Upper lobe of right lung (tissue), 1 donor: ENCODE data around the gene SNRNP70. TPM values are rescaled to one million over a fixed set of nuclear protein-coding genes. Genes with fewer than 3 reads are reported as not detected.

Source experiments
- ATAC-seq: fragments of 200-7000 bp; cut with Tn5 transposase; one replicate; pipeline ENCODE4 v1.9.1; 2020; ENCODE audit warnings: mild to moderate bottlenecking, moderate library complexity
- DNase-seq: peaks from one replicate; pipeline ENCODE4 v3.0.0-alpha.2; 2020
- H3K27ac ChIP-seq: fragments of 200-600 bp; one replicate; pipeline ENCODE4 v1.8.0; 2022
- H3K27me3 ChIP-seq: fragments of 200-600 bp; one replicate; pipeline ENCODE4 v1.8.0; 2022; ENCODE audit warnings: mild to moderate bottlenecking
- H3K36me3 ChIP-seq: fragments of 200-600 bp; one replicate; pipeline ENCODE4 v1.8.0; 2022
- H3K4me1 ChIP-seq: fragments of 200-600 bp; one replicate; pipeline ENCODE4 v1.8.0; 2022
- H3K4me3 ChIP-seq: fragments of 200-600 bp; one replicate; pipeline ENCODE4 v1.8.0; 2022; ENCODE audit warnings: mild to moderate bottlenecking
- H3K9me3 ChIP-seq: fragments of 200-600 bp; one replicate; pipeline ENCODE4 v1.8.0; 2022
- intact Hi-C: fragments of 100-400 bp; cut with DNase I; formaldehyde crosslinking; loops from one replicate; pipeline ENCODE4 v1.11.0; 2022
- total RNA-seq: library from RNA; stranded (reverse); fragmentation: NEBNext Ultra II Directional; extraction: Animal tissue kit (Norgen Biotek cat#: 25700); gene quantifications from one replicate; pipeline ENCODE4 v1.2.1, GENCODE V29; 2021
- TF ChIP-seq, protein P1 (sequence below): fragments of 200-600 bp; IDR thresholded peaks from one replicate; pipeline ENCODE4 v1.8.0; 2022; ENCODE audit warnings: antibody characterized with exemption
- donor health status: DM: no; HTN: yes; CAD: no; lungs with severe emphysema.

SNRNP70 gene
- total RNA-seq, 1 donor from 2014 or later = 179 TPM

DNA sequence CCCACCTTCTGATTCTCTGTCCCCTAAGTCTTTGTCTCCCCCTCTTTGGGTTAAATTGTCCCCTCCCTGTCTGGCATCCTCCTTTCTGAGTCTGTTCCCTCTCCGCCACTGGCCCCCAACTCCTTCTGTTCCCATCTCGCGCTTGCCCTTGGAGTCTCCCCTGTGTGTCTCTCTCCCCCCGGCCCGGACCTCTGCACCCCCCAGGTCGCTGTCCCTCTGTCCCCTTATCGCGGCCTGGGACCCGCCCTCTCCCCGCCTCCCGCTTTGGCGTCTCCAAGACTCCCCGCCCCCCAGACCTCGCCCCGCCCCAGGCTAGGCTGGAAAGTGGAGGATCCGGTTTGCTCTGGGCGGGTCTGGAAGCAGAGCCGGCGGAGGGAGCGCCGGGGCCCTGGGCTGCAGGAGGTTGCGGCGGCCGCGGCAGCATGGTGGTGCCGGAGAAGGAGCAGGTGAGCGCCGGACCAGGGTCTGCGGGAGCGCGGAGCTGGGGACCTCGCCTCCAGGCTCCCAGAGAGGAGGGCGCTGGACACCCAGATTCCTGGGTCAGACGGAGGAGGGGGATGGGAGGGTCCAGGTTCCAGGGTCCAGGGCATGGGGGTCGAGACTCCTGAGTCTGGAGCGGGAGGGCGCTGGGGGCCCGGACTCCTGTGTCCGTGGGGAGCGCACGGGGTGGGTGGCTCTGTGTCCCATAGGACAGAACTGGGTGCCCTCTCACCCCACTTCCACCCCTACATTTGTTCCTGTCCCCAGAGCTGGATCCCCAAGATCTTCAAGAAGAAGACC, 72.4 kb downstream of the SNRNP70 start, which contains the start of gene TRPM4:
Gene TRPM4, plus strand, starts transcription at position 348 of the 780 bp plus-strand sequence. Its CDS starts 75 bp downstream, at position 423.
- TF ChIP-seq, protein P1, sequence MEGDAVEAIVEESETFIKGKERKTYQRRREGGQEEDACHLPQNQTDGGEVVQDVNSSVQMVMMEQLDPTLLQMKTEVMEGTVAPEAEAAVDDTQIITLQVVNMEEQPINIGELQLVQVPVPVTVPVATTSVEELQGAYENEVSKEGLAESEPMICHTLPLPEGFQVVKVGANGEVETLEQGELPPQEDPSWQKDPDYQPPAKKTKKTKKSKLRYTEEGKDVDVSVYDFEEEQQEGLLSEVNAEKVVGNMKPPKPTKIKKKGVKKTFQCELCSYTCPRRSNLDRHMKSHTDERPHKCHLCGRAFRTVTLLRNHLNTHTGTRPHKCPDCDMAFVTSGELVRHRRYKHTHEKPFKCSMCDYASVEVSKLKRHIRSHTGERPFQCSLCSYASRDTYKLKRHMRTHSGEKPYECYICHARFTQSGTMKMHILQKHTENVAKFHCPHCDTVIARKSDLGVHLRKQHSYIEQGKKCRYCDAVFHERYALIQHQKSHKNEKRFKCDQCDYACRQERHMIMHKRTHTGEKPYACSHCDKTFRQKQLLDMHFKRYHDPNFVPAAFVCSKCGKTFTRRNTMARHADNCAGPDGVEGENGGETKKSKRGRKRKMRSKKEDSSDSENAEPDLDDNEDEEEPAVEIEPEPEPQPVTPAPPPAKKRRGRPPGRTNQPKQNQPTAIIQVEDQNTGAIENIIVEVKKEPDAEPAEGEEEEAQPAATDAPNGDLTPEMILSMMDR = no peak
- intact Hi-C loops = no loop called here
- Histone ChIP-seq H3K4me1 (no peaks in the 10 kb centered on the region), H3K27ac (peak within 1 kb of the TSS; percentile 83), H3K4me3 (peak within 1 kb of the TSS; percentile 92), H3K27me3 (no peaks in the 10 kb centered on the region), H3K36me3 (no peaks in the 10 kb centered on the region), H3K9me3 (no peaks in the 10 kb centered on the region)
- DNase-seq = peak; percentile 96
- ATAC-seq = peak; percentile 96

Other genes starting within 250 kb of the SNRNP70 start
- gene HSD17B14, start 249.0 kb upstream of the SNRNP70 start, total RNA-seq = 23.5 TPM
- gene PLEKHA4, start 216.8 kb upstream of the SNRNP70 start, total RNA-seq = 16.0 TPM
- gene PPP1R15A, start 213.0 kb upstream of the SNRNP70 start, total RNA-seq = 80.9 TPM
- gene TULP2, start 186.7 kb upstream of the SNRNP70 start, total RNA-seq = not detected
- gene NUCB1, start 185.1 kb upstream of the SNRNP70 start, total RNA-seq = 287 TPM
- gene DHDH, start 151.8 kb upstream of the SNRNP70 start, total RNA-seq = 3.0 TPM
- gene BAX, start 130.6 kb upstream of the SNRNP70 start, total RNA-seq = 127 TPM
- 7,346 TPM for gene FTL, start 120.1 kb upstream of the SNRNP70 start, total RNA-seq
- gene GYS1, start 92.1 kb upstream of the SNRNP70 start, total RNA-seq = 35.1 TPM
- gene RUVBL2, start 91.6 kb upstream of the SNRNP70 start, total RNA-seq = 37.6 TPM
- not detected for gene LHB, start 68.4 kb upstream of the SNRNP70 start, total RNA-seq
- not detected for gene CGB3, start 61.1 kb upstream of the SNRNP70 start, total RNA-seq
- not detected for gene CGB2, start 53.6 kb upstream of the SNRNP70 start, total RNA-seq
- not detected for gene CGB1, start 48.6 kb upstream of the SNRNP70 start, total RNA-seq
- not detected for gene CGB5, start 41.6 kb upstream of the SNRNP70 start, total RNA-seq
- gene CGB8, start 36.3 kb upstream of the SNRNP70 start, total RNA-seq = not detected
- gene CGB7, start 27.7 kb upstream of the SNRNP70 start, total RNA-seq = 0.43 TPM
- 2.7 TPM for gene NTF4, start 20.6 kb upstream of the SNRNP70 start, total RNA-seq
- gene KCNA7, start 12.8 kb upstream of the SNRNP70 start, total RNA-seq = not detected
- 12.2 TPM for gene LIN7B, start 28.9 kb downstream of the SNRNP70 start, total RNA-seq
- gene C19orf73, start 33.7 kb downstream of the SNRNP70 start, total RNA-seq = 1.5 TPM
- gene PPFIA3, start 34.1 kb downstream of the SNRNP70 start, total RNA-seq = 10.7 TPM
- 2.2 TPM for gene HRC, start 69.9 kb downstream of the SNRNP70 start, total RNA-seq
- gene TRPM4, start 72.3 kb downstream of the SNRNP70 start, total RNA-seq = 44.3 TPM
- 4.5 TPM for gene SLC6A16, start 239.7 kb downstream of the SNRNP70 start, total RNA-seq
- gene CD37, start 250.0 kb downstream of the SNRNP70 start, total RNA-seq = 101 TPM